ENCODE measurements around the gene PHLDA2. TPM values are rescaled to one million over a fixed set of nuclear protein-coding genes. Genes with fewer than 3 reads are reported as not detected.

PHLDA2 gene
- total and polyA plus RNA-seq, 9 of the 15 experiments (the other 6 are each of a cell fraction or from before 2014, with no cell fraction given): 0.43 to 42.4 (median 4.7) TPM

DNA sequence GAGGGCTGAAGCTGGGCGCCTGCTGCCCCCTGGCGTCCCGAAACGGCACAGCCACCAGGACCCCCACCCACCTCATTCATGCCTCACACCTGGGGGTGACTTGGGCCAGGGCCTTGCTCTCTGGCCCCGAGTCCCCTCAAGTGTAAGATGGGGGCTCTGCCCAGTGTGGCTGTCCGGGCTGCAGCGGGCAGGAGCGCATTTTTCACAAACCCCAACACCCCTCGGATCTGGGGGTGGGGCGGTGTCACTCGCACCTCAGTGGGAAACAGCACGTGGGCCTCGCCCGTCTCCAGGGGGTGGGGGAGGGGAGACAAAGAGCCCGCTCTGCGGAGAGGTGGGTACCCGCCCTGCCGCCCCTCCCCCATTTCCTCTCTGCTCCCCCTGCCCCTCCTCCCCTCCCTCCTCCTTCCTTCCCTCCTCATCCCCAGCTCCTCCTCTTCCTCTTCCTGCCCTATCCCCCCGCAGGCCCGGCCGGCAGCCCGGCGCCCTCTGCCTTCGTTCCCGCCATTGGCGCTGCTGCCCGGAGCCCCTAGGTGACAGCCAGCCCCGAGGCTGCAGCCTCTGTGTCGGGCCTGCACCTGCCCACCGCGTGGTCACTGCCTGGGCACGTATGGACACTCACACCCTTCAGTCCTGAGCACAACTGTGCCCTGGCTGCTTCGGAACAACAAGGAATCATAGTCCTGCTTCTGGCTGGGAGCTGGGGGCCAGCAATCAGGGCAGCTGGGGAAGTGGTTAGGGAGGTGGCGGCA lies 36.8 kb downstream of the PHLDA2 start (continued):
- TF ChIP-seq, protein P1, sequence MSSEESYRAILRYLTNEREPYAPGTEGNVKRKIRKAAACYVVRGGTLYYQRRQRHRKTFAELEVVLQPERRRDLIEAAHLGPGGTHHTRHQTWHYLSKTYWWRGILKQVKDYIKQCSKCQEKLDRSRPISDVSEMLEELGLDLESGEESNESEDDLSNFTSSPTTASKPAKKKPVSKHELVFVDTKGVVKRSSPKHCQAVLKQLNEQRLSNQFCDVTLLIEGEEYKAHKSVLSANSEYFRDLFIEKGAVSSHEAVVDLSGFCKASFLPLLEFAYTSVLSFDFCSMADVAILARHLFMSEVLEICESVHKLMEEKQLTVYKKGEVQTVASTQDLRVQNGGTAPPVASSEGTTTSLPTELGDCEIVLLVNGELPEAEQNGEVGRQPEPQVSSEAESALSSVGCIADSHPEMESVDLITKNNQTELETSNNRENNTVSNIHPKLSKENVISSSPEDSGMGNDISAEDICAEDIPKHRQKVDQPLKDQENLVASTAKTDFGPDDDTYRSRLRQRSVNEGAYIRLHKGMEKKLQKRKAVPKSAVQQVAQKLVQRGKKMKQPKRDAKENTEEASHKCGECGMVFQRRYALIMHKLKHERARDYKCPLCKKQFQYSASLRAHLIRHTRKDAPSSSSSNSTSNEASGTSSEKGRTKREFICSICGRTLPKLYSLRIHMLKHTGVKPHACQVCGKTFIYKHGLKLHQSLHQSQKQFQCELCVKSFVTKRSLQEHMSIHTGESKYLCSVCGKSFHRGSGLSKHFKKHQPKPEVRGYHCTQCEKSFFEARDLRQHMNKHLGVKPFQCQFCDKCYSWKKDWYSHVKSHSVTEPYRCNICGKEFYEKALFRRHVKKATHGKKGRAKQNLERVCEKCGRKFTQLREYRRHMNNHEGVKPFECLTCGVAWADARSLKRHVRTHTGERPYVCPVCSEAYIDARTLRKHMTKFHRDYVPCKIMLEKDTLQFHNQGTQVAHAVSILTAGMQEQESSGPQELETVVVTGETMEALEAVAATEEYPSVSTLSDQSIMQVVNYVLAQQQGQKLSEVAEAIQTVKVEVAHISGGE (CRISPR knock-in tag; IDR thresholded peaks at IDR 0.05): peak in 2 of 3 experiments; percentile 82 to 97; a peak in 4 of 6 replicates
- no peak for TF ChIP-seq ARID3A (IDR thresholded peaks at IDR 0.05; ENCODE audit: borderline replicate concordance, low read depth, low read length)
- no peak for TF ChIP-seq STAT5A (IDR thresholded peaks at IDR 0.05; ENCODE audit: borderline replicate concordance, low read length)
- TF ChIP-seq ZNF354B (CRISPR knock-in tag; IDR thresholded peaks at IDR 0.05): no peak
- no peak for TF ChIP-seq NFRKB (IDR thresholded peaks at IDR 0.05; ENCODE audit: low read depth)
- no peak for TF ChIP-seq ILF3 (IDR thresholded peaks at IDR 0.05; ENCODE audit: borderline replicate concordance)
- TF ChIP-seq ZNF699 (CRISPR knock-in tag; IDR thresholded peaks at IDR 0.05; ENCODE audit: insufficient replicate concordance): no peak
- TF ChIP-seq NBN (IDR thresholded peaks at IDR 0.05; ENCODE audit: low read depth): no peak
- no peak for TF ChIP-seq ZNF696 (CRISPR knock-in tag; conservative IDR thresholded peaks at IDR 0.05)
- peak; percentile 41; the same call in 1 of the 2 replicates for TF ChIP-seq HCFC1 (IDR thresholded peaks at IDR 0.05; ENCODE audit: low read depth, low read length)
- no peak for TF ChIP-seq ZNF197 (CRISPR knock-in tag; IDR thresholded peaks at IDR 0.05; ENCODE audit: low read depth)
- no peak for TF ChIP-seq IFI16 (CRISPR knock-in tag; IDR thresholded peaks at IDR 0.05)
- TF ChIP-seq EHMT2 (IDR thresholded peaks at IDR 0.05): 0 out of 2 replicates have a peak, but pooled peaks have one; percentile 26
- no peak for TF ChIP-seq ZNF282 (CRISPR knock-in tag; IDR thresholded peaks at IDR 0.05)
- TF ChIP-seq NR1H2 (CRISPR knock-in tag; IDR thresholded peaks at IDR 0.05): no peak
- TF ChIP-seq SIN3A (IDR thresholded peaks at IDR 0.05; ENCODE audit: borderline replicate concordance in 2 of 2, control insufficient read depth in 1 of 2, low read depth in 2 of 2, low read length in 2 of 2): no peak
- TF ChIP-seq, protein P2, sequence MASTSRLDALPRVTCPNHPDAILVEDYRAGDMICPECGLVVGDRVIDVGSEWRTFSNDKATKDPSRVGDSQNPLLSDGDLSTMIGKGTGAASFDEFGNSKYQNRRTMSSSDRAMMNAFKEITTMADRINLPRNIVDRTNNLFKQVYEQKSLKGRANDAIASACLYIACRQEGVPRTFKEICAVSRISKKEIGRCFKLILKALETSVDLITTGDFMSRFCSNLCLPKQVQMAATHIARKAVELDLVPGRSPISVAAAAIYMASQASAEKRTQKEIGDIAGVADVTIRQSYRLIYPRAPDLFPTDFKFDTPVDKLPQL (IDR thresholded peaks at IDR 0.05; ENCODE audit: extremely low read depth, insufficient read length): no peak
- TF ChIP-seq ZNF24 (IDR thresholded peaks at IDR 0.05): no peak
- TF ChIP-seq ZNF445 (CRISPR knock-in tag; IDR thresholded peaks at IDR 0.05; ENCODE audit: low read depth): no peak
- no peak for TF ChIP-seq FOXJ2 (tag; IDR thresholded peaks at IDR 0.05)
- TF ChIP-seq BCOR (IDR thresholded peaks at IDR 0.05): no peak

All from K562 (cell line).